Heart left ventricle (tissue), 16 donors: ENCODE results near the gene ATP5F1A. TPM values are rescaled to one million over a fixed set of nuclear protein-coding genes. Genes with fewer than 3 reads are reported as not detected.

Experiments used
- ATAC-seq, 4 donors: fragments of 200-7000 bp; cut with Tn5 transposase; one replicate each; pipeline ENCODE4 v1.9.1; 2020 to 2022; ENCODE audit warnings: moderate library complexity in 4 of 4, mild to moderate bottlenecking in 3 of 4, moderate number of reproducible peaks in 1 of 4
- DNase-seq, 5 donors: peaks; one replicate each; pipeline ENCODE4 v3.0.0-alpha.2; 2020
- H3K27ac ChIP-seq, 12 donors: fragments of 200-600 bp; sonication (generic) in 4 of 12; one replicate each; pipeline versions ENCODE4 v1.5.0 to v1.8.0; 2016 to 2022; ENCODE audit warnings: mild to moderate bottlenecking in 2 of 12
- H3K27me3 ChIP-seq, 9 donors: fragments of 200-600 bp; sonication (generic) in 2 of 9; one replicate each; pipeline versions ENCODE4 v1.5.1 to v1.8.0; 2016 to 2022; ENCODE audit warnings: mild to moderate bottlenecking in 3 of 9
- H3K36me3 ChIP-seq, 9 donors: fragments of 200-600 bp; sonication (generic) in 2 of 9; one replicate each; pipeline versions ENCODE4 v1.5.0 to v1.8.0; 2018 to 2022; ENCODE audit warnings: mild to moderate bottlenecking in 2 of 9
- H3K4me1 ChIP-seq, 12 donors: fragments of 200-600 bp; sonication (generic) in 4 of 12; one replicate each; pipeline versions ENCODE4 v1.5.0 to v1.8.0; 2016 to 2022; ENCODE audit warnings: mild to moderate bottlenecking in 3 of 12
- H3K4me3 ChIP-seq, 12 donors: fragments of 200-600 bp; sonication (generic) in 4 of 12; one replicate each; pipeline versions ENCODE4 v1.5.0 to v1.8.0; 2017 to 2022; ENCODE audit warnings: mild to moderate bottlenecking in 9 of 12, moderate library complexity in 4 of 12
- H3K9me3 ChIP-seq, 12 donors: fragments of 200-600 bp; sonication (generic) in 4 of 12; one replicate each; pipeline versions ENCODE4 v1.5.0 to v1.8.0; 2016 to 2022; ENCODE audit warnings: mild to moderate bottlenecking in 1 of 12
- CTCF ChIP-seq, 12 donors: fragments of 200-600 bp; sonication (generic) in 4 of 12; IDR thresholded peaks; one replicate each; pipeline versions ENCODE4 v1.5.0 to v1.8.0; 2018 to 2022; ENCODE audit warnings: antibody characterized with exemption in 12 of 12, mild to moderate bottlenecking in 5 of 12
- POLR2A ChIP-seq, 2 donors: fragments of 450-650 bp; IDR thresholded peaks; one replicate each; pipeline ENCODE4 v1.6.1; 2017; ENCODE audit warnings: antibody characterized with exemption in 2 of 2, mild to moderate bottlenecking in 2 of 2, moderate library complexity in 2 of 2
- WGBS, 4 donors: extraction: QIAGEN DNeasy Blood & Tissue Kit in 2 of 4; methylation state at CpG; one replicate each; pipeline versions ENCODE4 v1.1.5 to v1.1.7; 2013 to 2018; 5-methylcytosine and 5-hydroxymethylcytosine counted together
- intact Hi-C, 10 donors: fragments of 100-400 bp; cut with DNase I; formaldehyde crosslinking; loops; one replicate each; pipeline versions ENCODE4 v1.11.1 to v1.14.2; 2022
- polyA plus RNA-seq, 2 donors: library from polyadenylated mRNA; stranded (reverse); fragments of 200-250 nt; gene quantifications; one replicate each; pipeline ENCODE4 v1.2.3, GENCODE V29; 2013
- total RNA-seq, 9 donors: library from RNA; depleted of rRNA in 2 of 9; stranded (reverse); fragments of >200 nt in 2 of 9; fragmentation: NEBNext Ultra II Directional in 3 of 9; extraction: Animal tissue kit (Norgen Biotek cat#: 25700) in 3 of 9; gene quantifications; one replicate each; pipeline versions ENCODE4 v1.1.0 to v1.2.4, GENCODE V29; 2016 to 2023
- donor health status: ischemic (EF 13 %, LVEDD 7.1; RV severe dilation, severe dysfunction).
- donor health status: healthy with polysubstance abuse.
- donor health status: DM: no; HTN: yes; CAD: no.
- donor health status: DM: no; HTN: no; CAD: no.
- donor health status: ischemic (EF 25% LVEDD 6.9; RV normal size, moderate dysfunction).
- donor health status: ischemic (EF 25% LVEDD 5.7; RV mildly dilated, moderate dysfunction).
- donor health status: healthy.
- donor health status: DM: yes; HTN: yes; CAD: no.
- donor health status: ischemic (EF 35%, LVEDD 5.7; RV mildly dilated, moderate dysfunction).
- donor health status: nonischemic (EF 11% LVEDD 7.7; RV severe dilation, severe dysfunction).
- donor health status: DM: yes; HTN: yes; CAD: no.
- donor health status: PGD.
- donor health status: ischemic (EF 29% LVEDD 5.4; RV normal size, mild dysfunction).
- donor health status: nonischemic (EF 23%, LVEDD 6.1; RV moderate dilation, normal function).

Gene ATP5F1A
- total and polyA plus RNA-seq, 11 donors, result 926 to 3,149 (median 1,393) TPM

- ATAC-seq (no peak), DNase-seq (no peak)
- peaks cover 0 to 57% (median 24%) of the 10 kb centered on the region in 9 donors for H3K36me3 ChIP-seq
- H3K4me3 ChIP-seq, result no peak overlapping the region
- no peaks in the 10 kb centered on the region for H3K9me3 ChIP-seq
- H3K4me1 ChIP-seq, result no peaks in the 10 kb centered on the region
- intact Hi-C loops, result no loop called here
- 81 to 94% (median 84%) methylated on average over 1 of the region's 1 CpG for WGBS, 4 donors
- TF ChIP-seq POLR2A (IDR thresholded peaks at IDR 0.05) (no peak), CTCF (IDR thresholded peaks at IDR 0.05) (no peak)
- H3K27ac ChIP-seq, result no peak overlapping the region
- no peaks in the 10 kb centered on the region for H3K27me3 ChIP-seq
Observed at GRCh38 chr18:46113751-46114150, 15.7 kb upstream of the ATP5F1A start.

GRCh38 chr18:46110406-46110805, 12.3 kb upstream of the ATP5F1A start:
- Histone ChIP-seq H3K36me3 (peaks cover 0 to 61% (median 24%) of the 10 kb centered on the region in 9 donors), H3K9me3 (no peaks in the 10 kb centered on the region), H3K27ac (no peak overlapping the region), H3K4me3 (no peak overlapping the region), H3K4me1 (peaks cover 0 to 3% (median 0%) of the 10 kb centered on the region in 12 donors), H3K27me3 (no peaks in the 10 kb centered on the region)
- DNase-seq (no peak), ATAC-seq (no peak)
- no peak for TF ChIP-seq POLR2A (IDR thresholded peaks at IDR 0.05)
- no peak for TF ChIP-seq CTCF (IDR thresholded peaks at IDR 0.05)
- 92 to 99% (median 97%) methylated on average over 3 of the region's 3 CpGs for WGBS, 4 donors
- intact Hi-C loops, result no loop called here

- H3K27ac ChIP-seq, result no peak overlapping the region
- intact Hi-C loops, result no loop called here
- no peak overlapping the region for H3K4me3 ChIP-seq
- H3K4me1 ChIP-seq, result peaks cover 0 to 11% (median 5%) of the 10 kb centered on the region in 12 donors
- ATAC-seq (no peak), DNase-seq (no peak)
- H3K27me3 ChIP-seq, result no peaks in the 10 kb centered on the region
- no peak for TF ChIP-seq CTCF (IDR thresholded peaks at IDR 0.05)
- no peaks in the 10 kb centered on the region for H3K9me3 ChIP-seq
- H3K36me3 ChIP-seq, result peaks cover 0 to 58% (median 14%) of the 10 kb centered on the region in 9 donors
- WGBS, 4 donors, result 91 to 98% (median 93%) methylated on average over 5 of the region's 5 CpGs
Observed at GRCh38 chr18:46109386-46109785, 11.3 kb upstream of the ATP5F1A start.

- peak; percentile 93 to 96 (median 94) for DNase-seq
- 0 to 1% (median 0%) methylated on average over 55 to 57 of the region's 57 CpGs for WGBS, 4 donors
- Histone ChIP-seq H3K27me3 (no peaks in the 10 kb centered on the region), H3K36me3 (peaks cover 0 to 25% (median 4%) of the 10 kb centered on the region in 9 donors), H3K9me3 (no peaks in the 10 kb centered on the region), H3K4me3 (peak within 1 kb of the TSS; percentile 70 to 98 (median 80)), H3K4me1 (peaks cover 0 to 12% (median 6%) of the 10 kb centered on the region in 12 donors), H3K27ac (peak within 1 kb of the TSS; percentile 30 to 91 (median 84))
- peak; percentile 91 to 98 (median 98) for ATAC-seq
- TF ChIP-seq CTCF (IDR thresholded peaks at IDR 0.05) (no peak), POLR2A (IDR thresholded peaks at IDR 0.05) (peak; percentile 32 to 77)
- intact Hi-C loops, result loop anchor here in 1 of 10 donors (5.0 kb wide), 1 partner anchor 68 kb away; a partner anchor contains a TSS
Observed at GRCh38 chr18:46104128-46104911, 6.2 kb upstream of the ATP5F1A start, which contains the start of gene HAUS1. HAUS1 (plus strand) TSS chr18:46104385; CDS start chr18:46104412, 27 bp downstream.
